Kasumi-1 (cell line): ENCODE measurements around the gene ZSCAN5B.
"Not testable (repeated sequence)": the region's sequence is repeated elsewhere in the genome, so short reads cannot be mapped to it uniquely, and the experiment has no call there.

Experiments used
- DNase-seq, 2 experiments: peaks; one replicate each; lab custom pipeline; 2025; lab: John Stamatoyannopoulos, UW

ZSCAN5B gene

GRCh38 chr19:56175861-56176307 lies 21.7 kb downstream of the ZSCAN5B start, which contains the start of gene GALP:
Gene GALP (plus strand): TSS chr19:56176008. CDS start chr19:56177109, 1,101 bp downstream.
- DNase-seq, result not testable (repeated sequence)

- DNase-seq, result no peak
Observed at GRCh38 chr19:56174550-56174949, 23.0 kb downstream of the ZSCAN5B start.

- no peak for DNase-seq
Observed at GRCh38 chr19:56174086-56174485, 23.5 kb downstream of the ZSCAN5B start.

- DNase-seq, result no peak
Observed at GRCh38 chr19:56170261-56170660, 27.3 kb downstream of the ZSCAN5B start.

- DNase-seq, result peak; percentile 9 to 19
Observed at GRCh38 chr19:56167064-56167578, 30.5 kb downstream of the ZSCAN5B start.

- DNase-seq, result no peak
Observed at GRCh38 chr19:56163097-56163496, 34.5 kb downstream of the ZSCAN5B start.

GRCh38 chr19:56162258-56162657 lies 35.3 kb downstream of the ZSCAN5B start:
- DNase-seq, result peak; percentile 76

- no peak for DNase-seq
Observed at GRCh38 chr19:56161534-56161933, 36.0 kb downstream of the ZSCAN5B start.

- no peak for DNase-seq
Observed at GRCh38 chr19:56159622-56160271, 37.8 kb downstream of the ZSCAN5B start.

- DNase-seq, result no peak
Observed at GRCh38 chr19:56159009-56159559, 38.5 kb downstream of the ZSCAN5B start.

- no peak for DNase-seq
Observed at GRCh38 chr19:56158170-56158757, 39.3 kb downstream of the ZSCAN5B start.

- no peak for DNase-seq
Observed at GRCh38 chr19:56156768-56157167, 40.8 kb downstream of the ZSCAN5B start.

GRCh38 chr19:56155124-56155687 lies 42.4 kb downstream of the ZSCAN5B start:
- DNase-seq, result no peak

GRCh38 chr19:56153507-56153906 lies 44.1 kb downstream of the ZSCAN5B start:
- no peak for DNase-seq

- DNase-seq, result no peak
Observed at GRCh38 chr19:56152644-56153043, 44.9 kb downstream of the ZSCAN5B start.

GRCh38 chr19:56150358-56150757 lies 47.2 kb downstream of the ZSCAN5B start:
- DNase-seq, result no peak

GRCh38 chr19:56149656-56150038 lies 47.9 kb downstream of the ZSCAN5B start:
- no peak for DNase-seq

- DNase-seq, result not testable (repeated sequence)
Observed at GRCh38 chr19:56148955-56149655, 48.5 kb downstream of the ZSCAN5B start.

- DNase-seq, result no peak
Observed at GRCh38 chr19:56148096-56148495, 49.5 kb downstream of the ZSCAN5B start.

GRCh38 chr19:56147307-56147706 lies 50.3 kb downstream of the ZSCAN5B start:
- DNase-seq, result no peak

GRCh38 chr19:56146904-56147303 lies 50.7 kb downstream of the ZSCAN5B start:
- no peak for DNase-seq

GRCh38 chr19:56145698-56146097 lies 51.9 kb downstream of the ZSCAN5B start:
- DNase-seq, result no peak
